Esophagus squamous epithelium (tissue), 4 donors: Measurements from ENCODE around the gene KRTAP9-4.

Experiments
- POLR2A ChIP-seq, 4 donors: fragments of 450-650 bp; IDR thresholded peaks; one replicate each; pipeline ENCODE4 v1.6.1; 2017; ENCODE audit warnings: antibody characterized with exemption in 4 of 4, mild to moderate bottlenecking in 4 of 4, moderate library complexity in 3 of 4
- TF ChIP-seq, protein P1 (sequence below), 6 experiments: fragments of 450-650 bp in 4 of 6; fragments of 200-600 bp in 2 of 6; sonication (generic) in 2 of 6; IDR thresholded peaks; one replicate each; pipeline ENCODE4 v1.5.1; 2016 to 2019; ENCODE audit warnings: antibody characterized with exemption in 6 of 6, mild to moderate bottlenecking in 4 of 6, moderate library complexity in 4 of 6

DNA sequence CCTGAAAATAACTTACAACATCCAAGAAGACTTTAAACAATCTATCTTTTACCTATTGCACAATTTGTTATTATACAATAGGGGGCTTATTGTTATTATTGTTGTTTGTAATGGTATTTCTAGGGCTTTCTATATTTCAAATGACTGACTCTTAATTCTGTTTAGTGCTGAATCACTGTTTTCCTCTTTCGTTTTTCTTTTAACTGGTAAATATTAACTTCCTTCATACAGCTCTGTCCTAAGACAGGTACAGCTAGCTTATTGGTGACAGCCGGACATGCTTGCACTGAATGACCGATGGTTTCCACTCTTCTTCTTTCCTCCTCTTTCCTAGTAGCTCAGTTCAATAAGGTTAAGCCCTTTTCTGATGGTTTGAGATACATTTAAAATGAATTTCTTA is 37.6 kb downstream of the KRTAP9-4 start:
- TF ChIP-seq, protein P1, sequence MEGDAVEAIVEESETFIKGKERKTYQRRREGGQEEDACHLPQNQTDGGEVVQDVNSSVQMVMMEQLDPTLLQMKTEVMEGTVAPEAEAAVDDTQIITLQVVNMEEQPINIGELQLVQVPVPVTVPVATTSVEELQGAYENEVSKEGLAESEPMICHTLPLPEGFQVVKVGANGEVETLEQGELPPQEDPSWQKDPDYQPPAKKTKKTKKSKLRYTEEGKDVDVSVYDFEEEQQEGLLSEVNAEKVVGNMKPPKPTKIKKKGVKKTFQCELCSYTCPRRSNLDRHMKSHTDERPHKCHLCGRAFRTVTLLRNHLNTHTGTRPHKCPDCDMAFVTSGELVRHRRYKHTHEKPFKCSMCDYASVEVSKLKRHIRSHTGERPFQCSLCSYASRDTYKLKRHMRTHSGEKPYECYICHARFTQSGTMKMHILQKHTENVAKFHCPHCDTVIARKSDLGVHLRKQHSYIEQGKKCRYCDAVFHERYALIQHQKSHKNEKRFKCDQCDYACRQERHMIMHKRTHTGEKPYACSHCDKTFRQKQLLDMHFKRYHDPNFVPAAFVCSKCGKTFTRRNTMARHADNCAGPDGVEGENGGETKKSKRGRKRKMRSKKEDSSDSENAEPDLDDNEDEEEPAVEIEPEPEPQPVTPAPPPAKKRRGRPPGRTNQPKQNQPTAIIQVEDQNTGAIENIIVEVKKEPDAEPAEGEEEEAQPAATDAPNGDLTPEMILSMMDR (IDR thresholded peaks at IDR 0.05), result no peak
- TF ChIP-seq POLR2A (IDR thresholded peaks at IDR 0.05), result no peak
